HG03469 (cell line): ENCODE measurements around the gene KDM4B.
"Not testable (repeated sequence)": the region's sequence is repeated elsewhere in the genome, so short reads cannot be mapped to it uniquely, and the experiment has no call there.

Experiments used
- ATAC-seq: cut with Tn5 transposase; IDR thresholded peaks from one replicate; pipeline ENCODE4 v1.9.1; 2021; ENCODE audit warnings: mild to moderate bottlenecking, moderate library complexity, moderate number of reproducible peaks; ENCODE audit not compliant: unreplicated experiment

The KDM4B gene

DNA sequence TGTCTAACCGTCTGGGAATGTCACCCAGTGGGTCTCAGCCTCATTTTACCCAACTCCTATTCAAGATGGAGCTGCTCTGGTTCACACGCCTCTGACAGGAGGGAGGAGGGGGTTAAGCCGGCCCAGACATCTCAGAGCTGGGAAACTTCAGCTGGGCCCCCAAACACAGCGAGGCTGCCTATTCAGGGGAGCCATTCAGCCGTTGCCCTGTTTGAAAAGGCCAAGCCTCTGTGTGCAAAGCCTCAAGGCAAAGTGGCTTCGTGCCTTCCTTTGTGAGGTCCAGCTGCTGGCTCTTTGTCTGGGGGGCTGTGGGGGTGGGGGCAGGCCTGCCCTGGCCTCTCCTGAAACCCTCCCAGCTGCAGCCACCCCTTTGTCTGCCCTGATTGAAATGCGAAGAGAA is 224.3 kb downstream of the KDM4B start:
- ATAC-seq = no peak

DNA sequence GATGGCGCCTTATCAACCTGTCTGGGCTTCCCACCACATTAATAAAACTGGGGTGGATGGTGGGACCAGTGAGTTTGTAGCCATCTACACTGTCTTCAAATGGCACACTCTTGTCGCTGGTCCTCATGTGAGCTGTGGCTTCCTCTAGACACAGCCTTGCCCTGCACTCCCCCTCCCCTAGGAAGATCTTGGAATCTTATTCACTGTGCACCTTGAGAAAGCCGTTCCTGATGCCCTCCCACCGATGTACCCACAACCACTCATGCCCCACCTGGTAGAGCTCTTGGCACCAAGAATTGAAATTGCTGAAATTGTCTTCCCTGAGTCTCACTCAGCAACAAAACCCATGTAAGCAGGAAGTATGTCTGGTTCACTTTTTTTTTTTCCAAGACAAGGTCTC is 225.7 kb downstream of the KDM4B start:
- ATAC-seq = no peak

DNA sequence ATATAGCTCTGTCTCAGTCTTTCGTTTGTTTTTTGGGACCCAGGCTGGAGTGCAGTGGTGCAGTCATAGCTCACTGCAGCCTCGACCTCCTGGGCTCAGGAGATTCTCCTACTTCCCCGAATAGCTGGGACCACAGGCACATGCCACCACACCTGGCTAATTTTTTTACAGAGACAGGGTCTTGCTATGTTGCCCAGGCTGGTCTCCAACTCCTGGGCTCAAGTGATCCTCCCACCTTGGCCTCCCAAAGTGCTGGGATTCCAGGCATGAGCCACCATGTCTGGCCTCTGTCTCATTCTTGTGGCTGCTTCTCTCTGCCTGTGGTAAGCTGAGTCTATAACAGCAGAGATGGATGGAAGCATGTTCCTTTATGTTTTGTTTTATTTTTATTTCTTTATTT is 226.7 kb downstream of the KDM4B start:
- ATAC-seq = not testable (repeated sequence)

DNA sequence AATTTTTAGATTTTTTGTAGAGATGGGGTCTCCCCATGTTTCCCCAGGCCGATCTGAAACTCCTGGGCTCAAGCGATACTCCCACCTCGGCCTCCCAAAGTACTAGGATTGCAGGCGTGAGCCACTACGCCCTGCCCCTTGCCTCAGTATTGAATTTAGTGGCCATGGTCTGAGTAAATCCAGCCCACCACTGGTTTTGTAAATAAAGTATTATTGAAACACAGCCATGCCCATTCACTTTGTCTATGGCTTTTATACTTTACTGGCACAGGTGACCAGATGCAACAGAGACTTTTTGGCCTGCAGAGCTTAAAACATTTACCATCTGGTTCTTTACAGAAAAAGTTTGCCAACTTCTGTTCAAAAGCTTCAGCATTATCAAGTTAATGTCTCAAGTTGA is 227.9 kb downstream of the KDM4B start:
- no peak for ATAC-seq

DNA sequence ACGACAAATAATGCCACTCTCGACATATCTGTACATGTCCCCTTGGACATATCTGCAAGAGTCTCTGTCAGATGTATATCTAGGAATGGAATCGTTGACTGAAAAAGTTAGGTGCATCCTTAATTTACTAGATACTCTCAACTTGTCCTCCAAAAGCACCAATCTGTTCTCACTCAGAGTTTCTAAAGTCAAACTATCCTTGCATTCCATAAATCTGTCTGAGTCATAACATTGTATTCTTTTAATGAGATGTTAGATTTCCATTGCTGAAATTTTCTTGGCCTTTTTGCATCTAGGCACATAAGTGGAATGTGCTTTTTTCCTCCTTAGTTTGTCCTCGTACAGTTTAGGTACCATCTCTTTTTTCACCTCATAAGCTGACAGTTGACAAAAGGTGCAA is 231.9 kb downstream of the KDM4B start:
- no peak for ATAC-seq

DNA sequence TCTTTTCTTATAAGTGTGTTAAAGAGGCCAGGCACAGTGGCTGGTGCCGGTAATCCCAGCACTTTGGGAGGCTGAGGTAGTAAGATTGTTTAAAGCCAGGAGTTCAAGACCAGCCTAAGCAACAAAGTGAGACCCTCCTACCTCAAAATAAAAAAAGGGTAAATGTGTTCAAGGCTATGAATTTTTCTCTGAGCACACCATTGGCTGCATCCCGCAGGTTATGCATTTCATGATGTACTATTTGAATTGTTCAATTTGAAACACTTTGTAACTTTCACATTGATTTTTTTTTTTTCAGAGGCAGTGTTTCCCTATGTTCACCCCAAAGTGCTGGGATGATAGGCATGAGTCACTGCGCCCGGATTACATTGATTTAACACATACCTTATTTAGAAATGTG is 233.6 kb downstream of the KDM4B start:
- ATAC-seq = no peak
